Thyroid gland (tissue), 4 donors: ENCODE measurements around the gene FAM53A.

Experiments
- CTCF ChIP-seq, 6 experiments: fragments of 200-600 bp in 3 of 6; fragments of 450-650 bp in 3 of 6; sonication (generic) in 3 of 6; IDR thresholded peaks; one replicate each; pipeline ENCODE4 v1.5.1; 2016 to 2019; ENCODE audit warnings: antibody characterized with exemption in 6 of 6, mild to moderate bottlenecking in 2 of 6, inconsistent platforms in 1 of 6, moderate library complexity in 1 of 6
- POLR2A ChIP-seq, 2 donors: fragments of 450-650 bp; IDR thresholded peaks; one replicate each; pipeline ENCODE4 v1.6.1; 2017; ENCODE audit warnings: antibody characterized with exemption in 2 of 2, mild to moderate bottlenecking in 2 of 2, moderate library complexity in 1 of 2

- TF ChIP-seq CTCF (IDR thresholded peaks at IDR 0.05): no peak
- no peak for TF ChIP-seq POLR2A (IDR thresholded peaks at IDR 0.05)
Measured at GRCh38 chr4:1593881-1594345, 90.2 kb downstream of the FAM53A start.
